A549 treated with AZD9567 at 1 μM for 4 hours (cell line): ENCODE data around the gene DSCAM. TPM values are rescaled to one million over a fixed set of nuclear protein-coding genes. Genes with fewer than 3 reads are reported as not detected.

Experiments
- total RNA-seq: library from RNA; stranded (reverse); fragments of 200-300 nt; extraction: Qiagen RNA extraction; gene quantifications from 5 replicates; pipeline ENCODE4 v1.2.3, GENCODE V29; 2022; ENCODE audit not compliant: insufficient read depth

The DSCAM gene
- total RNA-seq, result not detected in 5 replicates

GRCh38 chr21:40846587-40847411 lies at the start of gene DSCAM:
Gene DSCAM, minus strand, starts transcription at chr21:40847158. Its CDS starts 497 bp downstream, at chr21:40846661.

